Parathyroid adenoma (tissue), 2 donors: Measurements from ENCODE around the gene BEND6.
"Not testable (repeated sequence)": the region's sequence is repeated elsewhere in the genome, so short reads cannot be mapped to it uniquely, and the experiment has no call there.

Experiments used
- H2AFZ ChIP-seq: fragments of 300-600 bp; sonication (generic); one replicate; pipeline ENCODE4 v1.7.0; 2017; ENCODE audit warnings: antibody characterized with exemption, mild to moderate bottlenecking
- H3K27ac ChIP-seq: fragments of 300-600 bp; sonication (generic); one replicate; pipeline ENCODE4 v1.7.0; 2017
- H3K27me3 ChIP-seq: fragments of 300-600 bp; sonication (generic); one replicate; pipeline ENCODE4 v1.7.0; 2017; ENCODE audit warnings: low read length; ENCODE audit not compliant: control insufficient read depth, insufficient read depth
- H3K36me3 ChIP-seq: fragments of 300-600 bp; sonication (generic); one replicate; pipeline ENCODE4 v1.7.0; 2017; ENCODE audit warnings: low read length; ENCODE audit not compliant: control insufficient read depth, insufficient read depth
- H3K4me1 ChIP-seq: fragments of 300-600 bp; sonication (generic); one replicate; pipeline ENCODE4 v1.7.0; 2017; ENCODE audit warnings: control low read depth
- H3K4me2 ChIP-seq: fragments of 300-600 bp; sonication (generic); one replicate; pipeline ENCODE4 v1.7.0; 2017; ENCODE audit warnings: low read length
- H3K4me3 ChIP-seq: fragments of 300-600 bp; sonication (generic); one replicate; pipeline ENCODE4 v1.7.0; 2017; ENCODE audit warnings: low read depth, low read length
- H3K79me2 ChIP-seq: fragments of 300-600 bp; sonication (generic); one replicate; pipeline ENCODE4 v1.7.0; 2017; ENCODE audit warnings: control low read depth
- H3K9ac ChIP-seq: fragments of 300-600 bp; sonication (generic); one replicate; pipeline ENCODE4 v1.7.0; 2017; ENCODE audit warnings: mild to moderate bottlenecking
- H3K9me3 ChIP-seq: fragments of 300-600 bp; sonication (generic); one replicate; pipeline ENCODE4 v1.7.0; 2017; ENCODE audit warnings: low read length; ENCODE audit not compliant: control insufficient read depth
- TF ChIP-seq, protein P1 (sequence below): fragments of 300-600 bp; sonication (generic); IDR thresholded peaks from one replicate; pipeline ENCODE4 v1.7.0; 2017; ENCODE audit warnings: antibody characterized with exemption, mild to moderate bottlenecking
- donor health status: primary hyperparathyroidism.

The BEND6 gene

GRCh38 chr6:56992036-56992435, 37.1 kb downstream of the BEND6 start:
- Histone ChIP-seq H3K27me3 (no peaks in the 10 kb centered on the region), H3K79me2 (no peaks in the 10 kb centered on the region), H3K36me3 (no peaks in the 10 kb centered on the region), H3K9me3 (no peaks in the 10 kb centered on the region), H3K9ac (no peak overlapping the region), H3K27ac (no peak overlapping the region), H2AFZ (no peak overlapping the region), H3K4me3 (no peak overlapping the region), H3K4me2 (no peak overlapping the region), H3K4me1 (no peaks in the 10 kb centered on the region)
- TF ChIP-seq, protein P1, sequence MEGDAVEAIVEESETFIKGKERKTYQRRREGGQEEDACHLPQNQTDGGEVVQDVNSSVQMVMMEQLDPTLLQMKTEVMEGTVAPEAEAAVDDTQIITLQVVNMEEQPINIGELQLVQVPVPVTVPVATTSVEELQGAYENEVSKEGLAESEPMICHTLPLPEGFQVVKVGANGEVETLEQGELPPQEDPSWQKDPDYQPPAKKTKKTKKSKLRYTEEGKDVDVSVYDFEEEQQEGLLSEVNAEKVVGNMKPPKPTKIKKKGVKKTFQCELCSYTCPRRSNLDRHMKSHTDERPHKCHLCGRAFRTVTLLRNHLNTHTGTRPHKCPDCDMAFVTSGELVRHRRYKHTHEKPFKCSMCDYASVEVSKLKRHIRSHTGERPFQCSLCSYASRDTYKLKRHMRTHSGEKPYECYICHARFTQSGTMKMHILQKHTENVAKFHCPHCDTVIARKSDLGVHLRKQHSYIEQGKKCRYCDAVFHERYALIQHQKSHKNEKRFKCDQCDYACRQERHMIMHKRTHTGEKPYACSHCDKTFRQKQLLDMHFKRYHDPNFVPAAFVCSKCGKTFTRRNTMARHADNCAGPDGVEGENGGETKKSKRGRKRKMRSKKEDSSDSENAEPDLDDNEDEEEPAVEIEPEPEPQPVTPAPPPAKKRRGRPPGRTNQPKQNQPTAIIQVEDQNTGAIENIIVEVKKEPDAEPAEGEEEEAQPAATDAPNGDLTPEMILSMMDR, result no peak

DNA sequence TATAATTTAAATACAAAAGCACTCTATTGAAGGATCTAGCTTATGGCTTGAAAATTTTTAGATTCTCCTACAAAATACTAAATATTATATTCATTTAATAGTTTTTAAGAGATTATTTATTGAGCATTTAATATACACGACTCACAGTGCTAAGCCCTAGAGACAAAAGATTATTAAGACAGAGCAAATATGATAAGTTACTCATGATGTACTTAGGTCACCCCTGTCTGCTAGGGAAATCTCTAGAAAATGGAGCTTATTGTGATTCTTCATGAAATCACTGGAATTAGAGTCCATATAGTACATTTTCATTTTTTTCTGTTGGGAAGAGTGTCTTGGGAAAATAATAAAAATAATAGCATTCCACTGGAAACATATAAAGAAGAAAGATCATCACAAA, 37.8 kb downstream of the BEND6 start:
- Histone ChIP-seq H3K4me3 (no peak overlapping the region), H3K4me2 (no peak overlapping the region), H3K27me3 (no peaks in the 10 kb centered on the region), H3K9me3 (no peaks in the 10 kb centered on the region), H3K79me2 (no peaks in the 10 kb centered on the region), H2AFZ (no peak overlapping the region), H3K9ac (no peak overlapping the region), H3K27ac (no peak overlapping the region), H3K4me1 (no peaks in the 10 kb centered on the region), H3K36me3 (no peaks in the 10 kb centered on the region)
- TF ChIP-seq, protein P1, result no peak

DNA sequence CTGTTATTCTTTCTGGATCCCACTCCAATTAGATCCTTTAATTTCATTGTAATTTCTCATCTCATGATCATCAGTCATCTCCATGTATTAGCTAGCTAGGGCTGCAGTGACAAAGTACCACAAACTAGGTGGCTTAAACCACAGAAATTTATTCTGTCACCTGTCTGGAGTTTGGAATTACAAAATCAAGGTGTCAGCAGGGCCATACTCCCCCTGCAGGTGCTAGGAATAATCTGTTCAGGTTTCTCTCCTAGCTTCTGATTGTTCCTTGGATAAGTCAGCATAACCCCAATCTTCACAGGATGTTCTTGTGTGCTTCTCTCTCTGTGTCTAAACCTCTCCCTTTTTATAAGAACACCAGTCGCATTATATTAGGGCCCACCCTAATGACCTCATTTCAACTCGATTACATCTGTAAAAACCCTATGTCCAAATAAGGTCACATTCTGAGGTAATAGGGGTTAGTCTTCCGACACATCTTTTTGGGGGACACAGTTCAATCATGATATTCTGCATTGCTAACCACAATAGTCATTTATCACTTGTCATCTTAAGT, 40.5 kb downstream of the BEND6 start:
- Histone ChIP-seq H3K9me3 (no peaks in the 10 kb centered on the region), H3K4me1 (no peaks in the 10 kb centered on the region), H3K4me2 (no peak overlapping the region), H3K79me2 (no peaks in the 10 kb centered on the region), H2AFZ (no peak overlapping the region), H3K4me3 (no peak overlapping the region), H3K27me3 (no peaks in the 10 kb centered on the region), H3K9ac (no peak overlapping the region), H3K27ac (no peak overlapping the region), H3K36me3 (no peaks in the 10 kb centered on the region)
- TF ChIP-seq, protein P1, result no peak

DNA sequence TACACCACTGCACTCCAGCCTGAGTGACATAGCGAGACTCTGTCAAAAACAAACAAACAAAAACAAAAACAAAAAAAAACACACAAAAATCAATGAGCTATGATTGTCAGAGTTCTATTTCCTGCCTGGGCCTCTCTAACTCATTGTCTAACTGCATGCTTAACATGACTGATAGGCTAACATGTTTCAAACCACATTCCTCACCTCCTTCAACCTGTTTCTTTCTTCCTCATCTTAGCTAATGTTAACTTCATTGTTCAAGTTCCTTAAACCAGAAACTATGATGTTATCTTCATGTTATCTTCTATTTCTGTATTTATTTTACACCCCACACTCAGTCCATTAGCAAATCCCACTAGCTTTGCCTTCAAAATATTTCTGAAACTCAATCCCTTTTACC, 41.5 kb downstream of the BEND6 start:
- no peak overlapping the region for H3K9ac ChIP-seq
- no peak overlapping the region for H3K4me2 ChIP-seq
- H3K79me2 ChIP-seq, result no peaks in the 10 kb centered on the region
- no peaks in the 10 kb centered on the region for H3K27me3 ChIP-seq
- no peaks in the 10 kb centered on the region for H3K9me3 ChIP-seq
- no peak overlapping the region for H3K27ac ChIP-seq
- TF ChIP-seq, protein P1, result no peak
- no peak overlapping the region for H3K4me3 ChIP-seq
- no peak overlapping the region for H2AFZ ChIP-seq
- H3K4me1 ChIP-seq, result no peaks in the 10 kb centered on the region
- no peaks in the 10 kb centered on the region for H3K36me3 ChIP-seq

DNA sequence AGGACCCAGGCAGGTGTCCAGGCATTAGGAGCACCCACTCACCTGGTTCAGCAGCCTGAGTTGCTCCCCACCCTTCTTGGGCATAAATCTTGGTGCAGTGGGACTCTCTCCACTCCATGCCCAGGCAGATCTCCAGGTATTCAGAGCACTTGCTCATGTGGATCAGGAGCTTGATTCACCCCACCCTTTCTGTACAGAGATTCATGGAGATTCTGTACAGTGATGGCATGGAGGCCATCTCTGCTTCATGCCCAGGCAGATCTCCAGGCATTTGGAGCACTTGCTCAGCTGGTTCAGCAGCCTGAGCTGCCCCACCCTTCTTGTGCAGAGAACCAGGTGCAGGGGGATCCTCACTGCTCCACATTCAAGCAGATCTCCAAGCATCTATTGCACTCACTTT, 44.1 kb downstream of the BEND6 start:
- Histone ChIP-seq H2AFZ (no peak overlapping the region), H3K4me2 (no peak overlapping the region), H3K9me3 (no peaks in the 10 kb centered on the region), H3K4me1 (no peaks in the 10 kb centered on the region), H3K36me3 (no peaks in the 10 kb centered on the region), H3K27me3 (no peaks in the 10 kb centered on the region), H3K9ac (no peak overlapping the region), H3K79me2 (no peaks in the 10 kb centered on the region), H3K4me3 (no peak overlapping the region), H3K27ac (no peak overlapping the region)
- TF ChIP-seq, protein P1, result no peak

GRCh38 chr6:56999748-57000147, 44.8 kb downstream of the BEND6 start:
- not testable (repeated sequence) for H3K27me3 ChIP-seq, H3K27ac ChIP-seq, H3K36me3 ChIP-seq, H3K79me2 ChIP-seq, H2AFZ ChIP-seq, H3K4me1 ChIP-seq, H3K9me3 ChIP-seq, H3K9ac ChIP-seq, H3K4me3 ChIP-seq, H3K4me2 ChIP-seq
